ENCODE results near the gene BTN1A1.

BTN1A1 gene

GRCh38 chr6:26526928-26527327 is 26.8 kb downstream of the BTN1A1 start:
- no peak for ATAC-seq

DNA sequence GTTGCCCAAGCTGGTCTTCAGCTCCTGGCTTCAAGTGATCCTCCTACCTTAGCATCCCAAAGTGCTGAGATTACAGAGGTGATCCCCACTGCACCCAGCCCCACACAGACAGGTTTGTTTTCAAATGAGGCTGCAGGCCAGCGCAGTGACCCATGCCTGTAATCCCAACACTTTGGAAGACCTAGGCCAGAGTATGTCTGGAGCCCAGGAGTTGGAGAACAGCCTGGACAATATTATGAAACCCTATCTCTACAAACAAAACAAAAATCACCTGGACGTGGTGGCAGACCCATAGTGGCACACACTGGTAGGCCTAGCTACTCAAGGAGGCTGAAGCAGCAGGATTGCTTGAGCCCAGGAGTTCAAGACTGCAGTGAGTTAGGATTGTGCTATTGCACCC is 30.1 kb downstream of the BTN1A1 start:
- TF ChIP-seq ZFP30 (CRISPR knock-in tag; IDR thresholded peaks at IDR 0.05) = no peak
- no peak for ATAC-seq

More at GRCh38 chr6:26526928-26527327, 26.8 kb downstream of the BTN1A1 start:
- no peak for TF ChIP-seq ARNTL (CRISPR knock-in tag; IDR thresholded peaks at IDR 0.05; ENCODE audit: borderline replicate concordance, low read depth)
- no peak for TF ChIP-seq ZNF565 (CRISPR knock-in tag; conservative IDR thresholded peaks at IDR 0.05; ENCODE audit: low read depth)
- TF ChIP-seq, protein P1, sequence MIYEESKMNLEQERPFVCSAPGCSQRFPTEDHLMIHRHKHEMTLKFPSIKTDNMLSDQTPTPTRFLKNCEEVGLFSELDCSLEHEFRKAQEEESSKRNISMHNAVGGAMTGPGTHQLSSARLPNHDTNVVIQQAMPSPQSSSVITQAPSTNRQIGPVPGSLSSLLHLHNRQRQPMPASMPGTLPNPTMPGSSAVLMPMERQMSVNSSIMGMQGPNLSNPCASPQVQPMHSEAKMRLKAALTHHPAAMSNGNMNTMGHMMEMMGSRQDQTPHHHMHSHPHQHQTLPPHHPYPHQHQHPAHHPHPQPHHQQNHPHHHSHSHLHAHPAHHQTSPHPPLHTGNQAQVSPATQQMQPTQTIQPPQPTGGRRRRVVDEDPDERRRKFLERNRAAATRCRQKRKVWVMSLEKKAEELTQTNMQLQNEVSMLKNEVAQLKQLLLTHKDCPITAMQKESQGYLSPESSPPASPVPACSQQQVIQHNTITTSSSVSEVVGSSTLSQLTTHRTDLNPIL (CRISPR knock-in tag; IDR thresholded peaks at IDR 0.05; ENCODE audit: low read depth) = no peak
- no peak for TF ChIP-seq CSDC2 (CRISPR knock-in tag; IDR thresholded peaks at IDR 0.05)
- no peak for TF ChIP-seq GLIS3 (CRISPR knock-in tag; IDR thresholded peaks at IDR 0.05)
- no peak for TF ChIP-seq ZNF70 (CRISPR knock-in tag; IDR thresholded peaks at IDR 0.05)
- no peak for TF ChIP-seq PPARA (CRISPR knock-in tag; IDR thresholded peaks at IDR 0.05; ENCODE audit: borderline replicate concordance)
- no peak for TF ChIP-seq TSHZ2 (CRISPR knock-in tag; IDR thresholded peaks at IDR 0.05)
- no peak for TF ChIP-seq TOX (CRISPR knock-in tag; IDR thresholded peaks at IDR 0.05; ENCODE audit: borderline replicate concordance)
- no peak for TF ChIP-seq ESRRG (CRISPR knock-in tag; IDR thresholded peaks at IDR 0.05)
- TF ChIP-seq, protein P2, sequence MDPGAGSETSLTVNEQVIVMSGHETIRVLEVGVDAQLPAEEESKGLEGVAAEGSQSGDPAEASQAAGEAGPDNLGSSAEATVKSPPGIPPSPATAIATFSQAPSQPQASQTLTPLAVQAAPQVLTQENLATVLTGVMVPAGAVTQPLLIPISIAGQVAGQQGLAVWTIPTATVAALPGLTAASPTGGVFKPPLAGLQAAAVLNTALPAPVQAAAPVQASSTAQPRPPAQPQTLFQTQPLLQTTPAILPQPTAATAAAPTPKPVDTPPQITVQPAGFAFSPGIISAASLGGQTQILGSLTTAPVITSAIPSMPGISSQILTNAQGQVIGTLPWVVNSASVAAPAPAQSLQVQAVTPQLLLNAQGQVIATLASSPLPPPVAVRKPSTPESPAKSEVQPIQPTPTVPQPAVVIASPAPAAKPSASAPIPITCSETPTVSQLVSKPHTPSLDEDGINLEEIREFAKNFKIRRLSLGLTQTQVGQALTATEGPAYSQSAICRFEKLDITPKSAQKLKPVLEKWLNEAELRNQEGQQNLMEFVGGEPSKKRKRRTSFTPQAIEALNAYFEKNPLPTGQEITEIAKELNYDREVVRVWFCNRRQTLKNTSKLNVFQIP (CRISPR knock-in tag; IDR thresholded peaks at IDR 0.05; ENCODE audit: borderline replicate concordance, low read depth) = no peak
- TF ChIP-seq ISL1 (CRISPR knock-in tag; IDR thresholded peaks at IDR 0.05) = no peak
- no peak for TF ChIP-seq ZNF8 (CRISPR knock-in tag; IDR thresholded peaks at IDR 0.05)
- no peak for TF ChIP-seq ZFP3 (CRISPR knock-in tag; IDR thresholded peaks at IDR 0.05)
- no peak for TF ChIP-seq OSR1 (CRISPR knock-in tag; IDR thresholded peaks at IDR 0.05)
- TF ChIP-seq, protein P3, sequence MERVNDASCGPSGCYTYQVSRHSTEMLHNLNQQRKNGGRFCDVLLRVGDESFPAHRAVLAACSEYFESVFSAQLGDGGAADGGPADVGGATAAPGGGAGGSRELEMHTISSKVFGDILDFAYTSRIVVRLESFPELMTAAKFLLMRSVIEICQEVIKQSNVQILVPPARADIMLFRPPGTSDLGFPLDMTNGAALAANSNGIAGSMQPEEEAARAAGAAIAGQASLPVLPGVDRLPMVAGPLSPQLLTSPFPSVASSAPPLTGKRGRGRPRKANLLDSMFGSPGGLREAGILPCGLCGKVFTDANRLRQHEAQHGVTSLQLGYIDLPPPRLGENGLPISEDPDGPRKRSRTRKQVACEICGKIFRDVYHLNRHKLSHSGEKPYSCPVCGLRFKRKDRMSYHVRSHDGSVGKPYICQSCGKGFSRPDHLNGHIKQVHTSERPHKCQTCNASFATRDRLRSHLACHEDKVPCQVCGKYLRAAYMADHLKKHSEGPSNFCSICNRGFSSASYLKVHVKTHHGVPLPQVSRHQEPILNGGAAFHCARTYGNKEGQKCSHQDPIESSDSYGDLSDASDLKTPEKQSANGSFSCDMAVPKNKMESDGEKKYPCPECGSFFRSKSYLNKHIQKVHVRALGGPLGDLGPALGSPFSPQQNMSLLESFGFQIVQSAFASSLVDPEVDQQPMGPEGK (CRISPR knock-in tag; IDR thresholded peaks at IDR 0.05; ENCODE audit: borderline replicate concordance) = no peak

- no peak for TF ChIP-seq ZNF8 (CRISPR knock-in tag; IDR thresholded peaks at IDR 0.05)
- TF ChIP-seq ZFP3 (CRISPR knock-in tag; IDR thresholded peaks at IDR 0.05) = no peak
- TF ChIP-seq, protein P3 (CRISPR knock-in tag; IDR thresholded peaks at IDR 0.05; ENCODE audit: borderline replicate concordance) = no peak
- no peak for TF ChIP-seq TSHZ2 (CRISPR knock-in tag; IDR thresholded peaks at IDR 0.05)
Observed at GRCh38 chr6:26531897-26532296, 31.8 kb downstream of the BTN1A1 start.

More at GRCh38 chr6:26531897-26532296, 31.8 kb downstream of the BTN1A1 start:
- no peak for ATAC-seq
